Measurements from ENCODE around the gene AMOTL1.

AMOTL1 gene

GRCh38 chr11:94769880-94770279 is 1.7 kb downstream of the AMOTL1 start:
- H3K36me3 ChIP-seq (ENCODE audit: control insufficient read depth, insufficient read depth, low read length): no peaks in the 10 kb centered on the region
- peak overlapping the region; percentile 85; the same call in 1 of the 2 replicates for H3K4me3 ChIP-seq (ENCODE audit: low read length)
- no CpG with 5 or more reads among the region's 8 CpGs for WGBS (ENCODE audit: insufficient coverage, insufficient read length)
- peaks cover 27% of the 10 kb centered on the region for H3K27me3 ChIP-seq (ENCODE audit: control insufficient read depth, insufficient read depth, low read length)
- H3K9me3 ChIP-seq (ENCODE audit: control insufficient read depth, insufficient read depth, low read length): no peaks in the 10 kb centered on the region
- no peaks in the 10 kb centered on the region; the same call in 1 of the 2 replicates for H3K4me1 ChIP-seq (ENCODE audit: control insufficient read depth, insufficient read depth, low read length)
- H3K27ac ChIP-seq (ENCODE audit: low read length): no peak overlapping the region
- no peak for DNase-seq (ENCODE audit: low read depth, low spot score)

GRCh38 chr11:94770563-94771120 is 2.5 kb downstream of the AMOTL1 start:
- Histone ChIP-seq H3K27ac (ENCODE audit: low read length) (no peak overlapping the region), H3K36me3 (ENCODE audit: control insufficient read depth, insufficient read depth, low read length) (no peaks in the 10 kb centered on the region), H3K9me3 (ENCODE audit: control insufficient read depth, insufficient read depth, low read length) (no peaks in the 10 kb centered on the region), H3K27me3 (ENCODE audit: control insufficient read depth, insufficient read depth, low read length) (peaks cover 20% of the 10 kb centered on the region; the same call in 1 of the 2 replicates), H3K4me3 (ENCODE audit: low read length) (no peak overlapping the region), H3K4me1 (ENCODE audit: control insufficient read depth, insufficient read depth, low read length) (no peaks in the 10 kb centered on the region; the same call in 1 of the 2 replicates)
- no peak for DNase-seq (ENCODE audit: low read depth, low spot score)
- whole genome bisulfite sequencing (ENCODE audit: insufficient coverage, insufficient read length): no CpG with 5 or more reads among the region's 4 CpGs

GRCh38 chr11:94771390-94771789 is 3.2 kb downstream of the AMOTL1 start:
- peaks cover 2% of the 10 kb centered on the region; the same call in 1 of the 2 replicates for H3K4me1 ChIP-seq (ENCODE audit: control insufficient read depth, insufficient read depth, low read length)
- no CpG with 5 or more reads among the region's 2 CpGs for WGBS (ENCODE audit: insufficient coverage, insufficient read length)
- no peak for DNase-seq (ENCODE audit: low read depth, low spot score)
- no peak overlapping the region for H3K27ac ChIP-seq (ENCODE audit: low read length)
- no peaks in the 10 kb centered on the region for H3K36me3 ChIP-seq (ENCODE audit: control insufficient read depth, insufficient read depth, low read length)
- no peak overlapping the region for H3K4me3 ChIP-seq (ENCODE audit: low read length)
- H3K27me3 ChIP-seq (ENCODE audit: control insufficient read depth, insufficient read depth, low read length): peaks cover 14% of the 10 kb centered on the region; the same call in 1 of the 2 replicates
- no peaks in the 10 kb centered on the region for H3K9me3 ChIP-seq (ENCODE audit: control insufficient read depth, insufficient read depth, low read length)

GRCh38 chr11:94771951-94772350 is 3.8 kb downstream of the AMOTL1 start:
- no peak overlapping the region for H3K4me3 ChIP-seq (ENCODE audit: low read length)
- H3K27me3 ChIP-seq (ENCODE audit: control insufficient read depth, insufficient read depth, low read length): peaks cover 9% of the 10 kb centered on the region; the same call in 1 of the 2 replicates
- WGBS (ENCODE audit: insufficient coverage, insufficient read length): no CpG with 5 or more reads among the region's 2 CpGs
- H3K27ac ChIP-seq (ENCODE audit: low read length): no peak overlapping the region
- no peaks in the 10 kb centered on the region for H3K9me3 ChIP-seq (ENCODE audit: control insufficient read depth, insufficient read depth, low read length)
- H3K36me3 ChIP-seq (ENCODE audit: control insufficient read depth, insufficient read depth, low read length): no peaks in the 10 kb centered on the region
- no peak for DNase-seq (ENCODE audit: low read depth, low spot score)
- H3K4me1 ChIP-seq (ENCODE audit: control insufficient read depth, insufficient read depth, low read length): peaks cover 4% of the 10 kb centered on the region; the same call in 1 of the 2 replicates

GRCh38 chr11:94773842-94774241 is 5.7 kb downstream of the AMOTL1 start:
- peaks cover 2% of the 10 kb centered on the region; the same call in 1 of the 2 replicates for H3K27me3 ChIP-seq (ENCODE audit: control insufficient read depth, insufficient read depth, low read length)
- peaks cover 4% of the 10 kb centered on the region; the same call in 1 of the 2 replicates for H3K4me1 ChIP-seq (ENCODE audit: control insufficient read depth, insufficient read depth, low read length)
- no peaks in the 10 kb centered on the region for H3K9me3 ChIP-seq (ENCODE audit: control insufficient read depth, insufficient read depth, low read length)
- no peak overlapping the region for H3K27ac ChIP-seq (ENCODE audit: low read length)
- no peak for DNase-seq (ENCODE audit: low read depth, low spot score)
- H3K4me3 ChIP-seq (ENCODE audit: low read length): no peak overlapping the region
- WGBS (ENCODE audit: insufficient coverage, insufficient read length): no CpG with 5 or more reads among the region's 8 CpGs
- H3K36me3 ChIP-seq (ENCODE audit: control insufficient read depth, insufficient read depth, low read length): no peaks in the 10 kb centered on the region

GRCh38 chr11:94774345-94774744 is 6.2 kb downstream of the AMOTL1 start:
- H3K27me3 ChIP-seq (ENCODE audit: control insufficient read depth, insufficient read depth, low read length): peaks cover 2% of the 10 kb centered on the region; the same call in 1 of the 2 replicates
- H3K9me3 ChIP-seq (ENCODE audit: control insufficient read depth, insufficient read depth, low read length): no peaks in the 10 kb centered on the region
- H3K4me3 ChIP-seq (ENCODE audit: low read length): no peak overlapping the region
- DNase-seq (ENCODE audit: low read depth, low spot score): no peak
- no peaks in the 10 kb centered on the region for H3K36me3 ChIP-seq (ENCODE audit: control insufficient read depth, insufficient read depth, low read length)
- H3K4me1 ChIP-seq (ENCODE audit: control insufficient read depth, insufficient read depth, low read length): peaks cover 4% of the 10 kb centered on the region; the same call in 1 of the 2 replicates
- no peak overlapping the region for H3K27ac ChIP-seq (ENCODE audit: low read length)
- WGBS (ENCODE audit: insufficient coverage, insufficient read length): no CpG with 5 or more reads among the region's 3 CpGs

- Histone ChIP-seq H3K27me3 (ENCODE audit: control insufficient read depth, insufficient read depth, low read length) (no peaks in the 10 kb centered on the region), H3K9me3 (ENCODE audit: control insufficient read depth, insufficient read depth, low read length) (no peaks in the 10 kb centered on the region), H3K27ac (ENCODE audit: low read length) (no peak overlapping the region), H3K4me3 (ENCODE audit: low read length) (no peak overlapping the region), H3K4me1 (ENCODE audit: control insufficient read depth, insufficient read depth, low read length) (peaks cover 4% of the 10 kb centered on the region; the same call in 1 of the 2 replicates), H3K36me3 (ENCODE audit: control insufficient read depth, insufficient read depth, low read length) (no peaks in the 10 kb centered on the region)
- no CpG with 5 or more reads among the region's 5 CpGs for WGBS (ENCODE audit: insufficient coverage, insufficient read length)
- no peak for DNase-seq (ENCODE audit: low read depth, low spot score)
These were observed 7.6 kb downstream of the AMOTL1 start for GRCh38 chr11:94775567-94776327.

- Histone ChIP-seq H3K27me3 (ENCODE audit: control insufficient read depth, insufficient read depth, low read length) (no peaks in the 10 kb centered on the region), H3K36me3 (ENCODE audit: control insufficient read depth, insufficient read depth, low read length) (no peaks in the 10 kb centered on the region), H3K4me3 (ENCODE audit: low read length) (no peak overlapping the region), H3K27ac (ENCODE audit: low read length) (no peak overlapping the region), H3K9me3 (ENCODE audit: control insufficient read depth, insufficient read depth, low read length) (no peaks in the 10 kb centered on the region), H3K4me1 (ENCODE audit: control insufficient read depth, insufficient read depth, low read length) (peaks cover 4% of the 10 kb centered on the region; the same call in 1 of the 2 replicates)
- DNase-seq (ENCODE audit: low read depth, low spot score): no peak
- no CpG with 5 or more reads among the region's 5 CpGs for WGBS (ENCODE audit: insufficient coverage, insufficient read length)
These were observed 8.5 kb downstream of the AMOTL1 start for GRCh38 chr11:94776351-94777321.

- Histone ChIP-seq H3K27me3 (ENCODE audit: control insufficient read depth, insufficient read depth, low read length) (no peaks in the 10 kb centered on the region), H3K4me3 (ENCODE audit: low read length) (no peak overlapping the region), H3K9me3 (ENCODE audit: control insufficient read depth, insufficient read depth, low read length) (no peaks in the 10 kb centered on the region), H3K4me1 (ENCODE audit: control insufficient read depth, insufficient read depth, low read length) (peaks cover 4% of the 10 kb centered on the region; the same call in 1 of the 2 replicates), H3K36me3 (ENCODE audit: control insufficient read depth, insufficient read depth, low read length) (no peaks in the 10 kb centered on the region), H3K27ac (ENCODE audit: low read length) (no peak overlapping the region)
- no CpG with 5 or more reads among the region's 3 CpGs for WGBS (ENCODE audit: insufficient coverage, insufficient read length)
- no peak for DNase-seq (ENCODE audit: low read depth, low spot score)
These were observed 12.3 kb downstream of the AMOTL1 start for GRCh38 chr11:94780432-94780831.

- WGBS (ENCODE audit: insufficient coverage, insufficient read length): no CpG with 5 or more reads among the region's 1 CpG
- H3K4me3 ChIP-seq (ENCODE audit: low read length): no peak overlapping the region
- DNase-seq (ENCODE audit: low read depth, low spot score): no peak
- H3K27ac ChIP-seq (ENCODE audit: low read length): no peak overlapping the region
- H3K27me3 ChIP-seq (ENCODE audit: control insufficient read depth, insufficient read depth, low read length): no peaks in the 10 kb centered on the region
- no peaks in the 10 kb centered on the region for H3K36me3 ChIP-seq (ENCODE audit: control insufficient read depth, insufficient read depth, low read length)
- H3K9me3 ChIP-seq (ENCODE audit: control insufficient read depth, insufficient read depth, low read length): no peaks in the 10 kb centered on the region
- 0 out of 2 replicates have a peak, but pooled peaks cover 1% of the 10 kb centered on the region for H3K4me1 ChIP-seq (ENCODE audit: control insufficient read depth, insufficient read depth, low read length)
These were observed 13.7 kb downstream of the AMOTL1 start for GRCh38 chr11:94781837-94782236.
